ENCODE data around the gene GPR37L1.

GPR37L1 gene

GRCh38 chr1:202085682-202086373 lies 36.9 kb upstream of the GPR37L1 start:
- no peak overlapping the region for H3K27ac ChIP-seq
- peaks cover 0 to 4% (median 0%) of the 10 kb centered on the region in 10 experiments; a peak in 1 of 20 replicates for H3K4me1 ChIP-seq
- no peak for TF ChIP-seq Cebpa-rat (IDR thresholded peaks at IDR 0.05)
- no peaks in the 10 kb centered on the region for H4K20me1 ChIP-seq
- H3K36me3 ChIP-seq = no peaks in the 10 kb centered on the region
- H3K4me3 ChIP-seq = no peak overlapping the region
- H3K27me3 ChIP-seq = no peaks in the 10 kb centered on the region
- H3K9me3 ChIP-seq (replicated peaks in 1 of 11) = no peaks in the 10 kb centered on the region
- H3K4me2 ChIP-seq = no peak overlapping the region
- no peak overlapping the region for H3K9ac ChIP-seq

GRCh38 chr1:202086579-202087350 lies 36.0 kb upstream of the GPR37L1 start:
- H3K4me3 ChIP-seq = no peak overlapping the region
- no peak overlapping the region for H3K4me2 ChIP-seq
- no peaks in the 10 kb centered on the region for H3K27me3 ChIP-seq
- no peaks in the 10 kb centered on the region for H3K9me3 ChIP-seq (replicated peaks in 1 of 11)
- no peak overlapping the region for H3K27ac ChIP-seq
- no peaks in the 10 kb centered on the region for H3K36me3 ChIP-seq
- H3K9ac ChIP-seq = no peak overlapping the region
- H3K4me1 ChIP-seq = peaks cover 0 to 4% (median 0%) of the 10 kb centered on the region in 10 experiments; a peak in 1 of 20 replicates
- no peak for TF ChIP-seq Cebpa-rat (IDR thresholded peaks at IDR 0.05)
- no peaks in the 10 kb centered on the region for H4K20me1 ChIP-seq

GRCh38 chr1:202088206-202088605 lies 34.5 kb upstream of the GPR37L1 start:
- H3K4me1 ChIP-seq = peaks cover 0 to 4% (median 0%) of the 10 kb centered on the region in 10 experiments; a peak in 1 of 20 replicates
- no peak overlapping the region for H3K4me2 ChIP-seq

GRCh38 chr1:202090994-202091393 lies 31.7 kb upstream of the GPR37L1 start:
- TF ChIP-seq Cebpa-rat (IDR thresholded peaks at IDR 0.05) = no peak

More at GRCh38 chr1:202088206-202088605, 34.5 kb upstream of the GPR37L1 start:
- Histone ChIP-seq H3K27ac (no peak overlapping the region), H3K36me3 (no peaks in the 10 kb centered on the region), H4K20me1 (no peaks in the 10 kb centered on the region), H3K27me3 (no peaks in the 10 kb centered on the region), H3K9ac (no peak overlapping the region), H3K4me3 (no peak overlapping the region), H3K9me3 (replicated peaks in 1 of 11) (no peaks in the 10 kb centered on the region)
- no peak for TF ChIP-seq Cebpa-rat (IDR thresholded peaks at IDR 0.05)

GRCh38 chr1:202093858-202094257 lies 28.9 kb upstream of the GPR37L1 start:
- no peak overlapping the region for H3K9ac ChIP-seq
- no peak overlapping the region for H3K4me2 ChIP-seq
- H3K4me3 ChIP-seq = no peak overlapping the region
- H3K27me3 ChIP-seq = no peaks in the 10 kb centered on the region
- no peaks in the 10 kb centered on the region for H3K36me3 ChIP-seq
- H4K20me1 ChIP-seq = no peaks in the 10 kb centered on the region
- no peak for TF ChIP-seq Cebpa-rat (IDR thresholded peaks at IDR 0.05)
- no peaks in the 10 kb centered on the region for H3K4me1 ChIP-seq
- H3K9me3 ChIP-seq (replicated peaks in 1 of 11) = no peaks in the 10 kb centered on the region
- H3K27ac ChIP-seq = no peak overlapping the region

More at GRCh38 chr1:202090994-202091393, 31.7 kb upstream of the GPR37L1 start:
- H3K27ac ChIP-seq = no peak overlapping the region
- H3K4me1 ChIP-seq = no peaks in the 10 kb centered on the region
- H3K36me3 ChIP-seq = no peaks in the 10 kb centered on the region
- no peaks in the 10 kb centered on the region for H3K9me3 ChIP-seq (replicated peaks in 1 of 11)
- H3K4me3 ChIP-seq = no peak overlapping the region
- no peaks in the 10 kb centered on the region for H4K20me1 ChIP-seq
- H3K9ac ChIP-seq = no peak overlapping the region
- no peak overlapping the region for H3K4me2 ChIP-seq
- no peaks in the 10 kb centered on the region for H3K27me3 ChIP-seq

GRCh38 chr1:202101184-202101583 lies 21.5 kb upstream of the GPR37L1 start:
- no peaks in the 10 kb centered on the region for H3K27me3 ChIP-seq
- H3K9me3 ChIP-seq (replicated peaks in 1 of 11) = no peaks in the 10 kb centered on the region
- H3K36me3 ChIP-seq = no peaks in the 10 kb centered on the region
- H4K20me1 ChIP-seq = no peaks in the 10 kb centered on the region
- no peak for TF ChIP-seq Cebpa-rat (IDR thresholded peaks at IDR 0.05)
- H3K4me1 ChIP-seq = no peaks in the 10 kb centered on the region
- H3K27ac ChIP-seq = no peak overlapping the region
- no peak overlapping the region for H3K4me2 ChIP-seq
- no peak overlapping the region for H3K4me3 ChIP-seq
- no peak overlapping the region for H3K9ac ChIP-seq

GRCh38 chr1:202104073-202104472 lies 18.6 kb upstream of the GPR37L1 start:
- Histone ChIP-seq H3K9me3 (replicated peaks in 1 of 11) (no peaks in the 10 kb centered on the region), H3K4me1 (no peaks in the 10 kb centered on the region), H3K9ac (no peak overlapping the region), H3K27ac (no peak overlapping the region), H3K36me3 (no peaks in the 10 kb centered on the region), H4K20me1 (no peaks in the 10 kb centered on the region), H3K27me3 (no peaks in the 10 kb centered on the region), H3K4me3 (no peak overlapping the region), H3K4me2 (no peak overlapping the region)
- no peak for TF ChIP-seq Cebpa-rat (IDR thresholded peaks at IDR 0.05)

GRCh38 chr1:202105571-202106339 lies 17.0 kb upstream of the GPR37L1 start:
- Histone ChIP-seq H3K4me3 (no peak overlapping the region), H3K9ac (no peak overlapping the region; a peak in 1 of 22 replicates), H3K27me3 (no peaks in the 10 kb centered on the region), H3K36me3 (no peaks in the 10 kb centered on the region), H4K20me1 (no peaks in the 10 kb centered on the region), H3K27ac (no peak overlapping the region), H3K9me3 (replicated peaks in 1 of 11) (no peaks in the 10 kb centered on the region), H3K4me1 (no peaks in the 10 kb centered on the region), H3K4me2 (no peak overlapping the region)
- TF ChIP-seq Cebpa-rat (IDR thresholded peaks at IDR 0.05) = no peak

Data from BLaER1 treated with 17β-estradiol and CSF1 and Interleukin-3, amounts not matched to agents 10 nM and 100 nM (cell line).